Mammary epithelial cell (primary cell): ENCODE data around the gene RRP8.

ENCODE experiments used
- CTCF ChIP-seq, 2 donors: IDR thresholded peaks in 1 of 2; conservative IDR thresholded peaks in 1 of 2; 2 replicates each; pipeline ENCODE4 v1.5.1; 2011 to 2012; ENCODE audit warnings: inconsistent platforms in 2 of 2, low read length in 2 of 2, mild to moderate bottlenecking in 2 of 2, control low read depth in 1 of 2, low read depth in 1 of 2; ENCODE audit not compliant: insufficient read depth in 1 of 2; ENCODE audit errors: extremely low read depth in 1 of 2
- EZH2 ChIP-seq: IDR thresholded peaks from 2 replicates; pipeline ENCODE4 v1.6.1; 2012; ENCODE audit warnings: low read length, inconsistent platforms, borderline replicate concordance

- TF ChIP-seq EZH2 = no peak
- TF ChIP-seq CTCF (conservative IDR thresholded peaks at IDR 0.05 in 1 of 2, IDR thresholded peaks at IDR 0.05 in 1 of 2; ENCODE audit: extremely low read depth in 1 of 2, insufficient read depth in 1 of 2, low read depth in 1 of 2, low read length in 2 of 2) = no peak
Measured at GRCh38 chr11:6608011-6608410, 4.6 kb upstream of the RRP8 start.
